Activated naive CD4-positive, alpha-beta T cell (primary cell): ENCODE results near the gene RIPPLY3.

Experiments
- DNase-seq, 4 experiments: peaks; one replicate each; lab custom pipeline; 2025; lab: John Stamatoyannopoulos, UW

RIPPLY3 gene, protein sequence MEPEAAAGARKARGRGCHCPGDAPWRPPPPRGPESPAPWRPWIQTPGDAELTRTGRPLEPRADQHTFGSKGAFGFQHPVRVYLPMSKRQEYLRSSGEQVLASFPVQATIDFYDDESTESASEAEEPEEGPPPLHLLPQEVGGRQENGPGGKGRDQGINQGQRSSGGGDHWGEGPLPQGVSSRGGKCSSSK

DNA sequence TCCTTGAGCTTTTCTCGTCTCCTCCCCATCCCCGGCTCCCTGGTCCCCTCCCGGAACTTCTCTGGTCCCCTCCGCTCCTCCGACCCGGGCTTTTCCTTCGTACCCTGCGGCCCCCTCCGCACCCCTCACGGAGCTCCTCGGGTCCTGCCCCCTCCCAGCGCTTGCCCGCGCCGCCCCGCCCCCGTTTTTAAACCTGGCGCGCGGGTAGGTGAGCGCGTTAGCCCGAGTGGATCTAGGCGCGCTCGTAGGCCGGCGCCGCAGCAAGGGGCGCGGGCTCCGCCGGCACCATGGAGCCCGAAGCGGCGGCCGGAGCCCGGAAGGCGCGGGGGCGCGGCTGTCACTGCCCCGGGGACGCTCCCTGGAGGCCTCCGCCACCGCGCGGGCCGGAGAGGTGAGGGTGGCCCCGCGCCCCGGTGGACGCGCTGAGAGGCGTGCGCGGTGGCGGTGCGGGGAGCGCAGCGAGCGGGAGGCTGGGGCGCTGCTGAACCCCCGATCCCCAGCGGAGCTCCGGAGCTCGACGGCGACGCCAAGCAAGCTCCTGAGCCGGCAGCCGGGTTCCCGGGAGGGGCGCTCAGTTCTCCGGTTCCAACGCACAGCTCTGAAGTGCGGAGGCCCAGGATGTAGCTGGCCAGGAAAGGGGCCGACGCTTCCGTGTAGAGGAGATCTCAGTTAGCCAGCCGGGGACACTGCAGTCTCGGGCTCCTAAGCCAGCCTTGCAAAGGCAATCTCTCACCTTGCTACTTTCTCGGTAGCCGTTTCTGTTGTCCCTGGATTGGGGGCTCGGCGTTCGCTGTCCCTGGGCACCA lies at the start of gene RIPPLY3:
TSS of gene RIPPLY3 (plus strand) at position 217 of the 806 bp plus-strand sequence. CDS start at position 288, 71 bp downstream.
- DNase-seq: no peak

DNA sequence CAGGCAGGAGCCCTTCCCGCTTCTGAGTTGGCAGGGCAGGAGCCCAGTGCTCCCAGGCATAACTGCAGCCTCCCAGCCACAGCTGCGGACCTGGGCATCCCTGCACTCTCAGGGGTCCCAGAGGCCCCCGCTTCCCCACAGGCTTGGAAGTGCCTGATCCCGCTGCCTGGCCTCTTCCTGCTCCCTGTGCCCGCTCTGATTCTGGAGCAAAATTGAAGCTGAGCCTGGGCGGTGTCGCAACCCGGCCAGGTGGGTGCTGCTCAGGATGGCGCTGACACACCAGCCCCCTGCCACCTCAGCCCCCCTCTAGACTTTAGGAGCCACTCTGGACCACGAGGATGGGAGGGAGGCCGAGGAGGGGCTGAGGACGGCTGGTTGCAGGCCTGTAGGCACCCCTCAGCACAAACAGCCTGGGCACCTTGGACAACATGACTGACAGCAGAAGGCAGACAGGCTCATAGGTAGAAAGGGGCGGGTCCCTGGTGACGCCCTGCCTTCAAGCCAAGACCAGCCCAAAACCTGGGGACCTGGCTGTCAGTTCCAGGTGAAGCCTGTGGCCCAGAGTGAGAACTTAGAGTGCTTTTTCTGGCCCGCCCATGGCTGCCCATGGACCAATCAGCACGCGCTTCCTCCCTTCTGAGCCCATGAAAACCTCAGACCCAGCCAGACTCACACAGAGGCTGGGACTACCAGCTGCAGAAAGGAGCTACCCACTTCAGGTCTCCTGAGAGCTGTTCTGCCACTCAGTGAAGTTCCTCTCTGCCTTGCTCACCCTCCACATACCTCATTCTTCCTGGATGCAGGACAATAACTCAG lies 47.3 kb upstream of the RIPPLY3 start:
- DNase-seq: no peak

DNA sequence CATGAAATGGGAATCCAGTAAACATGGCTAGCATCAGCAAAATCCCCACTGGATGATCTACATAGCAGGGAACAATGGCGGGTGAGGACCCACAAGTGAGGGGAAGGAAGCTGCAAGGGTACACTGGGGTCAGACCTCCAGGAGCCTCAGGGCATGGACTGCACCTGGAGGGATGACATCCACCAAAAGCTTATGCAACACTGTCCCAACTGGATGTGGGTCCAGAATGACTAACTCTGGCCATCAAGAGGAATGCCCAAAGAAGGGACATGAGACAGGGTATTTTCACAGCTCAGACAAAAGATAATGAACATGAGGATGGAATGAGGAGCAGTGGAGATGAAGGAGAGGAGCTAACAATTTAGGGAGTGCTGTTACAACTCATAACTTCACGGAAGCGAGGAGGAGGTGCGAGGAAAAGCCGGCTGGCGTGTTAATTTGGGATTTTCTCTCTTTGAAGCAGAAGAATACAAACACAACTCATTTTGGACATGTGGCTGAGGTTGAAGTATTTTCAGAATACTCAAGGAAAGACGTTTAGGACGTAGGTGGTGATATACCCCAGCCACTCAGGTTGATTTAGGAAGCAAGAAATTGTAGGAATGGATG lies 45.7 kb upstream of the RIPPLY3 start:
- DNase-seq: no peak

DNA sequence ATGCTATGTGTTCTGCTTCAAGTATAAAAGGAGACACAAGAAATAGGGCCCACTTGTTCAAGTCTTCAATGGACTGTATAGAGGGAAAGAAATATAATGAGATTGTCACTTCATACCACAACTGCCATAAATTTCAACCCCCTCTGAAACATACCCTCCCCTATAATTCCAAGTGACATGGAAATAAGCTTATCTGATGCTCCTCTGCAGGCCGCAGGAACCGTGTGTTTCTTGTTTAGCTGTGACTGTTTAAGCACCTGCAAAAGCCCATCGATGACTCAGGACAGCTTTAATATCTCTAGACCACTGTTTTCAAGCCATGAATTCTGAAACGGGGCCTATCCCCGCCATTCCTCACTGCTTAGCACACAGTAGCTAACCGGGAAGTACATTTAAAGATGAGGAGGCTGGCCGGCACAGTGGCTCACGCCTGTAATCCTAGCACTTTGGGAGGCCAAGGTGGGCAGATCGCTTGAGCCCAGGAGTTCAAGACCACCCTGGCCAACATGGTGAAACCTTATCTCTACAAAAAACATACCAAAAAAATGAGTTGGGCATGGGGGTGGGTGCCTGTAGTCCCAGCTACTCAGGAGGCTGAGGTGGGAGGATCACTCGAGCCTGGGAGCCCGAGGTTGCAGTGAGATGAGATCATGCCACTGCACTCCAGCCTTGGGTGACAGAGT lies 44.3 kb upstream of the RIPPLY3 start:
- DNase-seq: no peak

DNA sequence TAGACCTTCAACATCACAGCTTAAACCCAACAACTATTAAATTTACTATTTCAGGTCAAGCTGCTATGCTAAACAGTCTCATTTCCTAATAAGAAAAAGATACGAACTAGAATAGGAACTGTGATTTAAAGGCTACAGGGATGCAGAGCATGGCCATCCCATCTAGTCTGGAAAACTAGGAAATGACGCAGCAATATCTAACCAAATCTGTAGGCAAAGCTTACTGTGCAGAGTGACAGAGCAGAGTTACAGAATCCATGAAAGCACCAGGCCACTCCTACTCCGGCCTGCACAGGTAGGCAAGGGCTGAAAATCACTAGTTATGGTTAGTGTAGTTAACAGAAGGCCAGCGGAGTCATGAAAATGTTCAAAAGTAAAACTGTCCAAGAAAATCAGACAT lies 42.1 kb upstream of the RIPPLY3 start:
- DNase-seq: no peak

DNA sequence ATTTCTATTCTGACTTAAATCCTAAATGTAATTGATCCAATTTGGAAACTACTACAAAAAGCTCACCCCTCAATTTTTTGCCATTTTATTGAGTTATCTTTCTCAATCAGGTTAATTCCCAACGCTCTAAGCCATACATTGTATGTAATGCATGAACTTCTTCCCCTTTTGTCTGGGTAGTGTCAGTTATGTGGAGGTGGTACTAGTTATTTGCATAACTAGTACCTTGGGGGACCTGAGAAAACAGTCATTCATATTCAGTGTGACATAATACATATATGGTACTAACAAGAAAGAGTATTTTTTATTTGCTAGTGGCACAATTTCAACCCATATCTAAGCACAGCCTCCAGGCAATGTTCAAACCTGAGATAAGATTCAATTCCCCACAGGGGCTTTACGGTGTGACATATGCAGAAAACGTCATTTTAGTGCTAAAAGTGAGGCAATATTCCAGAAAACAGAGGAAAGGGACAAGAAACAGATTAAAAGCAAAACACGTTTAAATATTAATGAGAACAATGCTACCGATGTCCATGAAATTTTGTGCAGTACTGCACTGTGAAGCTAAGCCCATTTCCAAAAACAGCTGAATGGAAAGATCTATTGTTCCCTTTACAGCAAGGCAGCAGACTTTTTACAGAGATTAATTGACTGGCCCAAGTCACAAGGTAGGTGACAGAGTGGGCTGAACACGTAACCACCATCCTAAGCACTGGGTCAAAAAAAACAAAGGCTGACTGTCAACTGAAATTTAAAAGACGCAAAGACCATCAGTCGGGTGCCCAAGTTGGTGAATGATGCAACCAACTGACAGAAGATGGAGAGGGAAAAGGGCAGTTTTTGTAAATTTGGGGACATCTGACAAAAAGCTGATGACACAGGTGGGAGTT lies 41.4 kb upstream of the RIPPLY3 start:
- DNase-seq: no peak

DNA sequence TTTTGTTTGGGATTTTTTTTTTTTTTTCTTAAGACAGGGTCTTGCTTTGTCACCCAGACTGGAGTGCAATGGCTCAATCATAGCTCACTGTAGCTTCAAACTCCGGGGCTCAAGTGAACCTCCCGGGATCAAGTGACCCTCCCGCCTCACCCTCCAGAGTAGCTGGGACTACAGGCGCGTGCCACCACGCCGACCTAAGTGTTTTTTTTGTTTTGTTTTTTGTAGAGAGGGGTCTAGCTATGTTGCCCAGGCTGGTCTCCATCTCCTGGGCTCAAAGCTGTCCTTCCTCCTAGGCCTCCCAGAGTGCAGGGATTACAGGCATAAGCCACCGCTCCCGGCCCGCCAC lies 40.8 kb upstream of the RIPPLY3 start:
- no peak for DNase-seq

DNA sequence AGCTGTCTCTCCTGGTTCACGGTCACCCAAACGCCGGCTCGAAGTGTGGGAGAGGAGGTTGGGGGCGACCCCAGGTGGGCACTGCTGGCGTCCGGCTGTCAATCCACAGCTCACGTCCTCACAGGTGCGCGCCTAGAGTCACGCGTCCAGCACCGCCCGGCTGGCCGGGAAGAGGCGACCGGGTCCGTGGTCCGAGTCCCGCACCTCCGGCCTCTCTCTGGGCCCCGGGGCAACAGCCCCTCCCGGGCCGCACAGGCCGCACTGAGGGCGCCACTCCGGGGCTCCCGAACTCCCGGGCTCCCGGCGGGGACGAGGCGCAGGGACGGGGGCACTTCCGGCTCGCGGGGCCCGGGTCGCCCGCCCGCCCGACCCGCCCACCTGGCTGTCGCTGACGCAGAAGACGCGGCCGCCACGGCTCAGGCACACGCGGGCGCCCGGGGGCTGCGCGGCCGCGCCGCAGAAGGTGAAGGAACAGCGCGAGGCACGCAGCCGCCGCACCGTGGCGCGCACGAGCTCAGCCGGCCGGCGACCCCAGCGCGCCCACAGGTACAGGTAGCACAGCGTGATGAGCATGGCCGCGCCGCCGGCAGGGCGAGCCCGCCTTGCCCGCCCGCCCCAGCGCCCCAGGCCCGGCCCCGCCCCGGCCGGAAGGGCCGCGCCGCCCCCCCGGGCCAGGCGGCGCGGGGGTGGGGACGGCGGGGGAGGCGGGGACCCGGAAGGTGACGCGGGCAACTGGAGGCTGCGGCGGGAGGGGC lies 40.3 kb upstream of the RIPPLY3 start, which contains the start of gene HLCS:
TSS of gene HLCS (minus strand) at position 604 of the 755 bp plus-strand sequence. CDS start at position 573, 31 bp downstream.
- DNase-seq: peak; percentile 38 to 82 (median 54)

DNA sequence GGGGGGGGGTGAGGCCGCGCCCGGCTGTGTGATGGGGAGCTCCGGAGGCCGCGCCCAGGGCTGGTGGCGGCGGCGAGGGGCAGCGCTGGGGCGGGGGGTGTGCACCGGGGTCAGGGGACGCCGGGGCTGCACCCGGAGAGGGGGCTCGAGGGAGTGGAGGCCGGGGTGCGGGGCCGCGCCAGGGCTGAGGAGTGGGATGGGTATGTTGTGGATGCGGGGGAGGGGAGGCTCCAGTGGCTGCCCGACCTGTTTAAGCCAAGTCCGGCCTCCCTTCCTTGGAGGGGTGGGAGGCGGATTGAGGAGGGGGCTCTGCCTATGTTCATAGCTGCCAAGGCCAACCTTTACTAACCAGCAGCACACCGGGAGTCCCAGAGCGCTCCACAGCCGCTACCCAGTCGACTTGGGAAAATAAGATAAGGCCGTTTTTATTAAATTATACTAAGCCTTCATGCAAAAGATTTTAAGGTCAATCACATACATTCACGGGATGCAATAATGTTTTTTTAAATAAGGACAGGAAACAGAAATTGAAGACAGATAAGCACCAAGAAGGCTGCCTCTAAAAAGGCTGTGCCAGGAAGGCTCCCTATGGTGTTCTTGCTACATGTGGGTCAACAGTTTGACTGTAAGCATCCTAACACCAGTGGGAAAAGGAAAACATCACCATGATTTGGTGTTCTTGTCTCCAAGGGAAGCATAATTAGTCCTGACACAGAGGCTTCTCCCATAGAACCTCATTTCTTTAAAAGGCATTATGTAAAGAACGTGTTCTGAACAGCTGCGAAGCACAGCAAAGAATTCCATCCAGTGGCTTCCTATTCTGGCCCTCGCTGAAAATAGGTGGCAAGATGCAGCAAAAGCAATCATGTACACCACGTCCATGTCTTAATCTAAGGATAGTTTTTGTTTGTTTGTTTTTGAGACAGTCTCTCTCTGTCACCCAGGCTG lies 39.4 kb upstream of the RIPPLY3 start:
- no peak for DNase-seq

DNA sequence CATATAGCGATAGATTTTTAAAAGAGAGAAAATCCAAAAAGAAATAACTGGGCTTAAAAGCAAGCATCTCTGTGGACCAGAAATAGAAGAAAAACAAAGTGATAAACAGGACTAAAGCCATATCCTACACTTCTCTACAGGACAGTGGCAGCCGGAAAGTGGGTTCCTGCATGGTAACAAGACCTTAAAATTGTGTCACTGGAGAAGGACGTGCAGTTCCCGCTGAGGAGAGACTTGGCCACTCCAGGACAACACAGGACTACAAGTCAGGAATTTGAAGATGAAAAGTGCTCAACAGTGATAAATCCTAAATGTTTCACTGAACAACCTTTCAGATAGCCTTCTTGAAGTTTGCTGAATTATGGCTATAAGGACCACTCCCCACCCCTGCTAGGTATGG lies 38.1 kb upstream of the RIPPLY3 start:
- DNase-seq: no peak

DNA sequence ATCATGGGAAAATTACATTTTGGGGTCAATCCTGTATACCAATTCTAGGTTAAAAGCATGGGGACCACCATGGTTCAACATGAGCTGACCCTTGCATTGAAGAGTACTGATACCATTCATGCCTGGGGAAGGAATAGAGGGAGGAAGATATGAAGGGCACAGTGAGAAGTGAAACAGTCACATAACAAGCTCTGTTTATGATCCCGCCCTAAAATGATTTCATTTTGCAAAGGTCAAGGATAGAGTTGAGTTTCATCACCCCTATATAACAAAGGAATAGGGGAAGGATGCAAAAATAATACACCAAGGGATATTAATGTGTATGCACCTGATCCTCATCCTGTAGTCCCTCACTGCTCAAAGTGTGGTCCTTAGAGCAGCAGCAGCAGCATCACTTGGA lies 37.5 kb upstream of the RIPPLY3 start:
- no peak for DNase-seq

DNA sequence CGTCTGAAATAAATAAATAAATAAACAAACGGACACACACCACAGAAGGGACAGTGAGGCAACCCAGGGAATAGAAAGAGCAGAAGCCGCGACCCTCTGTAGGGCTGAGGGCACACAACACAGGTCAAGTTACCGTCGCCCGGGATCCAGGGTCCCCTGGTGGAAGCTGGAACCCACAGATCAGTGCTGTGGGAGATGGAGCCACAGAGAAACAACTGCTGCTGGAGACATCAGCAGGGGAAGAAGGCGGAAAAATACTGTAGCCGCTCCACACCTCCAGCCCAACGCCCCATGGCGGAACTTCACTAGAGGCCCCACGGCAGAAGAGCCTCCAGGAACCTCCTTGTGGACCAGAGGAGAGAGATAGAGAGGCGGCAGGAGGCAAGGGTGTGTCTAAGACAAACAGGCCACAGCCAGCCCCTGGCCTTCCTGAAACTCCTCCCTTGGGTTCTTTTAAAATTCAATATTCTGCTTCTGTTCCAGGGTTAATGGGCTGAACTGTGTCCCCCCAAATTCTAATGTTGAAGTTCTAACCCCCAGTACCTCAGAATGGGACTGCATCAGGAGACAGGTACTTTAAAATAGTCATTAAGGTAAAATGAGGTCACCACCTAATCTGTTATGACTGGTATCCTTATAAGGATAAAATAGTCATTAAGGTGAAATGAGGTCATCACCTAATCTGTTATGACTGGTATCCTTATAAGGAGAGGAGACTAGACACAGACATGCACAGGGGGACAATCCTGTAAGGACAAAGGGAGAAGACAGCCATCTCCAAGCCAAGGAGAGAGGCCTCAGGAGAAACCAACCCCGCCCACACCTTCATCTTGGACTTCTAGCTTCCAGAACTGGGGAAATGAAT lies 32.3 kb upstream of the RIPPLY3 start:
- DNase-seq: no peak

DNA sequence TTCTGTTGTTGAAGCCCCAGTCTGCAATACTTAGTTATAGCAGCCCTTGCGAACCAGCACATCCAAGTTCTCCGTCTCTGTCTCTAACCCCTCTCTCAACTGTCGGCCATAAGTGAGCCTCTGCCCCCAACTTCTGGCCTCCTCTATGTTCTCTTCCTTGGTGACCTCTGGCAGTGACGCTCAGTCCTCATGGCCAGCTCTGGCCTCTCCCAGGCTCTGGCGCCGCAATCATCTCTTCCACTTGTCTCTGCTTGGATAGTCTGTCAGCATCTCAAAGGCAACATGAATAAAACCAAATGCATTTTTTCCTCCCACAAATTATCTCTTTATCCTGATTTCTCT lies 31.7 kb upstream of the RIPPLY3 start:
- no peak for DNase-seq

DNA sequence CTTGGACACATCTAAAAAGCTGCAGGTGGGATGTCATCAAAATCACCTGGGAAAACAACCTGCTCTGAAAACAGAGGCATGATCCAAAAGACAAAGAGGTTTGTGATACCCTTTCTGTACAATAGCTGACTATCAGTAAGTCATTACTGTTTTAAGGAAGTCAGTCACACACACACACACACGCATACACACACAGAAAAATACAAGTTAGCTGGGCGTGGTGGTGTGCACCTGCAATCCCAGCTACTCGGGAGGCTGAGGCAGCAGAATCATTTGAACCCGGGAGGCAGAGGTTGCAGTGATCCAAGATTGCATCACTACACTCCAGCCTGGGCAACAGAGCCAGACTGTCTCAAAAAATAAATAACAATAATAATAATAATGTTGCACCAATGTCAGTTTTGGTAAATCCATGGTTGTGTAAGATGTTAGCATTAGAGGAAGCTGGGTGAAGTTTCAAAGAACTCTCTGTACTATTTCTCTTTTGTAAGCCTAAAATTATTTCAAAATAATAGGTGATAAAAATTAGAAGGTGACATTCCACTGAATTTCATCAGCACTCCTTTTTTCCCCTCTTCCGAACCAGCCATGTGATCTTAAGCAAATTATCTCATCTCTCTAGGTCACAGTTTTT lies 30.2 kb upstream of the RIPPLY3 start:
- no peak for DNase-seq

DNA sequence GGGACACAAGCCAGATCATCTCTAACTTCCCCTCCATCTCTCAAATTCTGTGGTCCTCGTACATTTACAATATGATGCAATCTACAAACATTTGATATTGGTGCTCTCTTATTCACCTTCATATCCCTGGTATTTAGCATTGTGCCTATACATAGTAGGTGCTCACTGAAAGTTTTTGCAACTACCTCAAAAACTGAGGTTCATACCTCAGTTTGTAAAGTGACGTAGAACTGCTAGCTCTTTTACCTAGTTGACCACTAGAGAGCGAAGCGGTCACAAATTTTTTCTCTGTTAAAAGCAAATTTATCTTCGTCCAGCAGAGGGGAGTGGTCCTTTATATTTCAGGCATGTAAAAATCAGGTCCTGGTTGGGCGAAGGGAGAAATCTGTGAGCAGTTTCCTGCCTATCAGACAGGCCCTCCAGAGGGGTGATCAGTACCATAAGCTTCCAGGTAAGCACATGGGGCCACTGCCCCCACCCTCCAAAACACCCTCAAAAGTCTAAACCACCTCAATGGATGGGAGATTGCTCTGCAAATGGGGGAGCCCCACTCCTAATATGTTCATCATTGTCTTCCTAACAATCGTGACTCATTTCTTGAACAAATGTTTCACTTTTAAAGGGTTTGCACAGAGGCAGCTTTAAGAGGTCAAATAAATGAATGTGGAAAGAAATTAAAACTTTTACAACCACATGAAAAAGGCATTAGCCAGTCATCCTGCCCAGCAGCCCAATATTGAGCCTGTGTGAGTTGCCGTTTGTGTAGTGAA lies 29.4 kb upstream of the RIPPLY3 start:
- DNase-seq: no peak

DNA sequence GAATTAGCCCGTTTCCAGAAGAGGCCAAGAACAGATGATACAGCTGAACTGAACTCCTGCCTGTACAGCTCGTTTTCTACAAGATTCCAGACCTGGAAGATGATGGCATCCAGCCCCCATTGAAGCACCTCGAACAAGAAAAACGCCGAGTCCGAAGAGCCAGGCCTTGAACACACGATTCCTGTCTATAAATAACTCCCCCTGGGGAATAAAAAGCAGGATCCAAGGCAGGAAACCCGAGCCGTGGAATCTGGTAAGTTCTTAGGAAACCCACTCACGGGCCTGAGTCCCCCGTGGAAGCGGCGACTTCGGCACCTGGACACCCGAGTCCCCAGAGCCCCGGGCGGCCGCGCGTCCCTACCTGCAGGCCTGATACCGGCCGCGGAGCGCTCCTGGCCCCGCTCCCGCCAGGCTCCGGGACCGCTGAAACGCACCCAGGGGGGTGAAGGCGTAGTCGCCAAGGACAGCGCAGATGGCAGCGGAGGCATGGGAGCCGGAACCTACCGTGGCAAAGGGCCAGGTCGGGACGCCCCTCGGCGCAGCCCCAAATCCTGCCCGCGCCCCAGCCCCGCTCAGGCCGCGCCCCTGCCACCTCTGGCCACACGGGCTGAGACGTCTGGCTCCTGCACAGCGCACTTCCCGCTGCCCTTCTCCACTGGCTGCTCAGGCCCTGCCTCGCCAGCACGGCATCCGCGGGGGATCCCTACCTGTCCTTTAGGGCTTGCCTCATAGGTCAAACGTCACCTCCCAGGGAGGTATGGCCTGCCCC lies 26.0 kb upstream of the RIPPLY3 start:
- DNase-seq: no peak
